CD4-positive, alpha-beta T cell (primary cell): ENCODE results near the gene BDH1. TPM values are rescaled to one million over a fixed set of nuclear protein-coding genes. Genes with fewer than 3 reads are reported as not detected.

ENCODE experiments used
- ATAC-seq: fragments of 200-7000 bp; cut with Tn5 transposase; one replicate; pipeline ENCODE4 v1.10.0; 2022; ENCODE audit warnings: mild to moderate bottlenecking; ENCODE audit not compliant: poor library complexity
- CTCF ChIA-PET: fragments of 350-600 bp; sonication (Branson Sonifier 250); formaldehyde crosslinking; loops from one replicate; lab custom pipeline; 2021; ENCODE audit warnings: antibody characterized with exemption, inconsistent platforms; lab: Charles Lee
- POLR2A ChIA-PET: fragments of 350-600 bp; sonication (Branson Sonifier 250); formaldehyde crosslinking; loops from one replicate; lab custom pipeline; 2021; ENCODE audit warnings: antibody characterized with exemption, inconsistent platforms; lab: Charles Lee
- DNase-seq, 14 experiments: peaks; one replicate each; pipeline ENCODE4 v3.0.0-alpha.2; 2013 to 2020; ENCODE audit warnings: mixed read lengths in 2 of 14
- H3K27ac ChIP-seq, 2 donors: one replicate each; pipeline versions ENCODE4 v1.5.1 to v1.7.0; 2013; ENCODE audit warnings: low read length in 2 of 2, low read depth in 1 of 2, mild to moderate bottlenecking in 1 of 2
- H3K27me3 ChIP-seq, 2 experiments: 1 replicate in 1 of 2; 2 replicates in 1 of 2; pipeline versions ENCODE4 v1.6.1 to v1.7.0; 2013; ENCODE audit warnings: low read length in 2 of 2, control low read depth in 1 of 2, mild to moderate bottlenecking in 1 of 2, moderate library complexity in 1 of 2; ENCODE audit not compliant: insufficient read depth in 2 of 2, control insufficient read depth in 1 of 2
- H3K36me3 ChIP-seq: one replicate; pipeline ENCODE4 v1.6.1; 2013; ENCODE audit warnings: low read length, control low read depth; ENCODE audit not compliant: insufficient read depth
- H3K4me1 ChIP-seq: one replicate; pipeline ENCODE4 v1.6.1; 2013; ENCODE audit warnings: low read length, control low read depth; ENCODE audit not compliant: insufficient read depth
- H3K4me3 ChIP-seq: one replicate; pipeline ENCODE4 v1.5.1; 2013; ENCODE audit warnings: mild to moderate bottlenecking, low read length, moderate library complexity
- H3K9me3 ChIP-seq, 2 experiments: 1 replicate in 1 of 2; 2 replicates in 1 of 2; pipeline versions ENCODE4 v1.6.1 to v1.7.0; 2013; ENCODE audit warnings: low read length in 2 of 2, mild to moderate bottlenecking in 2 of 2, control low read depth in 1 of 2, moderate library complexity in 1 of 2; ENCODE audit not compliant: control insufficient read depth in 1 of 2, insufficient read depth in 1 of 2
- H3K27ac Mint-ChIP-seq: one replicate; pipeline ENCODE4 v1.8.0; 2020; ENCODE audit warnings: mixed read lengths
- H3K27me3 Mint-ChIP-seq: one replicate; pipeline ENCODE4 v1.8.0; 2021; ENCODE audit warnings: mixed read lengths
- H3K36me3 Mint-ChIP-seq: one replicate; pipeline ENCODE4 v1.8.0; 2021; ENCODE audit warnings: low read depth, mixed read lengths
- H3K4me1 Mint-ChIP-seq: one replicate; pipeline ENCODE4 v1.8.0; 2021; ENCODE audit warnings: low read depth, mixed read lengths
- H3K4me3 Mint-ChIP-seq: one replicate; pipeline ENCODE4 v1.8.0; 2020; ENCODE audit warnings: mild to moderate bottlenecking, mixed read lengths
- H3K9me3 Mint-ChIP-seq: one replicate; pipeline ENCODE4 v1.8.0; 2020; ENCODE audit warnings: mixed read lengths
- CTCF ChIP-seq: fragments of 200-600 bp; IDR thresholded peaks from one replicate; pipeline ENCODE4 v1.8.0; 2022; ENCODE audit warnings: antibody characterized with exemption, mild to moderate bottlenecking
- intact Hi-C, 2 experiments: fragments of 100-400 bp; cut with DNase I in 1 of 2; cut with micrococcal nuclease in 1 of 2; formaldehyde crosslinking; loops; one replicate each; pipeline versions ENCODE4 v1.15.1 to v1.9.0; 2023 to 2025; cut with DNase I, micrococcal nuclease
- total RNA-seq, 174 experiments: library from RNA in 2 of 174; stranded (reverse) in 2 of 174; gene quantifications; one replicate each; pipeline ENCODE4 v1.2.3 and lab custom pipeline; 2021 to 2026

The BDH1 gene
- total RNA-seq, 2 experiments from 2014 or later: 17.7 to 22.2 TPM

DNA sequence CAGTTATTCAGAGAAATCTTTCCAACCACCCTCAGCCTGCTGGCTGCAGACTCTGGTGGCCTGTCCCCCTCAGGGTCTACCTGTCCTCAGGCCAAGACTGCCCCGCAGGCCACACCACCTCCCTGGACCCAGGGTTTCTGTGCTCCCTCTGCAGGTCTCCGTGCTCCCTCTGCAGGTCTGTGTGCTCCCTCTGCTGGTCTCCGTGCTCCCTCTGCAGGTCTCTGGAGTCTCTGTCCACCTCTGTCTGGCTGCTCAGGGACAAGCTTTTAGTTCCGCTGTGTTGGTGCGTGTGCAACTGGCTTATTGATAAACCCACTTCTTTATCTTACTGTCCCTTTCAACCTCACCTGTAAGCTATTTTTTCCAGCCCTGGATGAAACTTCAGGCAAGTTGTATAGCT lies 30.1 kb downstream of the BDH1 start:
- no peaks in the 10 kb centered on the region for H3K9me3 ChIP-seq
- DNase-seq: no peak
- Mint-ChIP-seq H3K36me3 (peaks cover 83% of the 10 kb centered on the region), H3K4me1 (no peaks in the 10 kb centered on the region), H3K27ac (no peak overlapping the region), H3K27me3 (no peaks in the 10 kb centered on the region), H3K4me3 (no peak overlapping the region), H3K9me3 (no peaks in the 10 kb centered on the region)
- intact Hi-C loops: no loop called here
- ATAC-seq: no peak
- no peaks in the 10 kb centered on the region for H3K27me3 ChIP-seq
- H3K36me3 ChIP-seq: peaks cover 38% of the 10 kb centered on the region
- no peak for TF ChIP-seq CTCF
- CTCF ChIA-PET: no interaction called here
- no peaks in the 10 kb centered on the region for H3K4me1 ChIP-seq
- POLR2A ChIA-PET: no interaction called here
- no peak overlapping the region for H3K4me3 ChIP-seq
- H3K27ac ChIP-seq: no peak overlapping the region

DNA sequence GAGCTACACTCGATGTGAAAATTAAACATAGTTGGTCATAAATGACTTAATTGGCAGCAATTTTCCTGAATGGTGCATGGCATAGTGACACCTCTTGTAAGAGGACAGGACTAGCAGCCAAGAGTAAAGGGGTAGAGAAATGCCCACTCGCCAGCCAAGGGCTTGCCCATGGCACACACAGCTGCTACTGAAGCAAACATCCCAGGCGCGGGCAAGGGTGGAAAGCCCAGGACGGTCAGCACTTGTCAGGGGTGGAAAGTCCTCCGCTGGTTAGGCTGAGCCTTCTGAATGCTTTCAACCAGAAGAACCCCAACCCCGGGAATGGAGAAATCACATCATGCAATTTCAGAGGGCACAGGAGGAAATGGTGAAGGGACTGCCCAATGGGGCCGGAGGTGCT lies 31.6 kb downstream of the BDH1 start:
- intact Hi-C loops: no loop called here
- H3K9me3 ChIP-seq: no peaks in the 10 kb centered on the region
- no peak overlapping the region for H3K27ac ChIP-seq
- H3K27me3 ChIP-seq: no peaks in the 10 kb centered on the region
- peaks cover 38% of the 10 kb centered on the region for H3K36me3 ChIP-seq
- POLR2A ChIA-PET: no interaction called here
- H3K4me3 Mint-ChIP-seq: no peak overlapping the region
- no peak overlapping the region for H3K4me3 ChIP-seq
- no peaks in the 10 kb centered on the region for H3K4me1 ChIP-seq
- no peaks in the 10 kb centered on the region for H3K9me3 Mint-ChIP-seq
- DNase-seq (no peak), ATAC-seq (no peak)
- CTCF ChIA-PET: no interaction called here
- H3K4me1 Mint-ChIP-seq: peaks cover 1% of the 10 kb centered on the region
- peak overlapping the region; percentile 30 for H3K27ac Mint-ChIP-seq
- H3K36me3 Mint-ChIP-seq: peaks cover 82% of the 10 kb centered on the region
- H3K27me3 Mint-ChIP-seq: no peaks in the 10 kb centered on the region
- TF ChIP-seq CTCF: no peak

DNA sequence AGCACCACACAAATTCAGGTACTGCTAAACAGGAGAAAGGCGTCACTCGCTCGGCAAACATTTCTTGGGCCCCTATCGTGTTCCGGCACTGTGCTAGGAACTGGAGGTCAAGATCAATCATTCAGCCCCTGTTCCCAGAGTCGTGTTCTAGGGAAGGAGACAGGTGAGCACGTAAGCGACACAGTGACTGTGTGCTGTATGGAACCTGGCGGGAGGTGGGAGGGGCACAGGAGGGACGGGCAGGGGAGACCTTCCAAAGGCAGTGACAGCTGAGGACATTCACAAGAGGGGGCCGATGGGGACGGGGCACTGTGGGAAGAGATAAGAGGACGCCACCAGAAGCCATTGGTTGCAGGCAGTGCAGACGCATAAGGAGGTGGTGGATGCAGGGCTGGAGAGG lies 32.2 kb downstream of the BDH1 start:
- Histone ChIP-seq H3K36me3 (peaks cover 37% of the 10 kb centered on the region), H3K27ac (no peak overlapping the region), H3K9me3 (peaks cover 0 to 6% of the 10 kb centered on the region in 2 experiments), H3K4me3 (no peak overlapping the region), H3K27me3 (no peaks in the 10 kb centered on the region), H3K4me1 (peaks cover 4% of the 10 kb centered on the region)
- peaks cover 83% of the 10 kb centered on the region for H3K36me3 Mint-ChIP-seq
- peak overlapping the region; percentile 30 for H3K27ac Mint-ChIP-seq
- DNase-seq: no peak
- CTCF ChIA-PET: no interaction called here
- H3K4me3 Mint-ChIP-seq: no peak overlapping the region
- POLR2A ChIA-PET: no interaction called here
- ATAC-seq: no peak
- no peaks in the 10 kb centered on the region for H3K27me3 Mint-ChIP-seq
- H3K9me3 Mint-ChIP-seq: no peaks in the 10 kb centered on the region
- H3K4me1 Mint-ChIP-seq: peaks cover 4% of the 10 kb centered on the region
- no peak for TF ChIP-seq CTCF
- intact Hi-C loops: no loop called here
